K562 (cell line): Measurements from ENCODE around the gene DAGLB. TPM values are rescaled to one million over a fixed set of nuclear protein-coding genes. Genes with fewer than 3 reads are reported as not detected.

Source experiments
- CBX3 ChIP-seq, 2 experiments: IDR thresholded peaks; 1 replicate in 1 of 2; 2 replicates in 1 of 2; pipeline ENCODE4 v1.6.1; 2012; ENCODE audit warnings: inconsistent platforms in 2 of 2, low read length in 2 of 2, borderline replicate concordance in 1 of 2, control low read depth in 1 of 2
- ELF1 ChIP-seq: fragments of 200-800 bp; sonication (Bioruptor generic); IDR thresholded peaks from 2 replicates; pipeline ENCODE4 v1.6.1; 2016; ENCODE audit warnings: missing genetic modification characterization, missing compliant biosample characterization
- GATAD2B ChIP-seq: fragments of 450-650 bp; IDR thresholded peaks from 2 replicates; pipeline ENCODE4 v1.6.1; 2017; ENCODE audit warnings: mild to moderate bottlenecking, borderline replicate concordance
- L3MBTL2 ChIP-seq: fragments of 450-650 bp; IDR thresholded peaks from 2 replicates; pipeline ENCODE4 v1.6.1; 2016; ENCODE audit warnings: mild to moderate bottlenecking, moderate library complexity
- NCOA1 ChIP-seq: fragments of 450-650 bp; IDR thresholded peaks from 2 replicates; pipeline ENCODE4 v1.6.1; 2016; ENCODE audit warnings: low read depth
- NELFE ChIP-seq: IDR thresholded peaks from 2 replicates; pipeline ENCODE4 v1.6.1; 2011; ENCODE audit warnings: mild to moderate bottlenecking; ENCODE audit not compliant: insufficient read depth, insufficient read length
- NFXL1 ChIP-seq: fragments of 450-650 bp; formaldehyde crosslinking; IDR thresholded peaks from 2 replicates; pipeline ENCODE4 v1.4.0; 2021; ENCODE audit warnings: mild to moderate bottlenecking
- PCBP1 ChIP-seq: fragments of 200-400 bp; formaldehyde crosslinking; IDR thresholded peaks from 2 replicates; pipeline ENCODE4 v1.6.1; 2018; ENCODE audit warnings: mild to moderate bottlenecking, low read depth, low read length; ENCODE audit not compliant: poor library complexity, severe bottlenecking
- U2AF2 ChIP-seq: fragments of 200-400 bp; formaldehyde crosslinking; optimal IDR thresholded peaks from 2 replicates; pipeline ENCODE3; 2017; ENCODE audit warnings: low read depth, mild to moderate bottlenecking, low read length
- ZNF24 ChIP-seq: fragments of 450-650 bp; IDR thresholded peaks from 2 replicates; pipeline ENCODE4 v1.6.1; 2016
- ZNF551 ChIP-seq: fragments of 250-450 bp; sonication (Bioruptor Pico); IDR thresholded peaks from 2 replicates; pipeline ENCODE4 v1.5.0; 2021; ENCODE audit warnings: mild to moderate bottlenecking, moderate library complexity
- polyA plus RNA-seq, 8 experiments: library from polyadenylated mRNA; depleted of rRNA in 4 of 8; stranded (reverse) in 5 of 8; unstranded in 3 of 8; fragments of >200 nt; fragmentation: Nextera tagmentation in 2 of 8; fragmentation: Illumina TruSeq in 1 of 8; extraction: Ambion mirVana in 2 of 8; extraction: Trizol in 1 of 8; gene quantifications; 2 replicates each; pipeline versions ENCODE4 v1.2.1 to v1.2.3, GENCODE V29; 2011 to 2014; ENCODE audit warnings: inconsistent platforms in 1 of 8, missing spikeins in 1 of 8
- total RNA-seq, 7 experiments: library from RNA; depleted of rRNA in 6 of 7; stranded (reverse); fragments of >200 nt in 6 of 7; fragmentation: Illumina TruSeq in 2 of 7; extraction: Trizol in 2 of 7; gene quantifications; 2 replicates each; pipeline versions ENCODE4 v1.2.1 to v1.2.3, GENCODE V29; 2011 to 2021; ENCODE audit warnings: low replicate concordance in 1 of 7
- TF ChIP-seq, protein P1 (sequence below): fragments of 200-600 bp; sonication (generic); IDR thresholded peaks from one replicate; pipeline ENCODE4 v1.6.1; 2012; ENCODE audit warnings: mild to moderate bottlenecking, low read depth, low read length, inconsistent platforms
- TF ChIP-seq, protein P2 (sequence below), 2 experiments: fragments of 250-450 bp in 1 of 2; fragments of 450-650 bp in 1 of 2; sonication (Bioruptor Pico) in 1 of 2; IDR thresholded peaks; 2 replicates each; pipeline versions ENCODE4 v1.6.1 to v1.8.0; 2016 to 2021; ENCODE audit warnings: mild to moderate bottlenecking in 2 of 2, moderate library complexity in 2 of 2, missing compliant biosample characterization in 1 of 2, missing genetic modification characterization in 1 of 2
- TF ChIP-seq, protein P3 (sequence below): sonication (generic); formaldehyde crosslinking; IDR thresholded peaks from 2 replicates; pipeline ENCODE4 v1.5.0; 2020; ENCODE audit warnings: missing genetic modification reagents
- TF ChIP-seq, protein P4 (sequence below): fragments of 450-650 bp; formaldehyde crosslinking; IDR thresholded peaks from 2 replicates; pipeline ENCODE4 v1.4.0; 2020; ENCODE audit warnings: mild to moderate bottlenecking

Gene DAGLB
- total and polyA plus RNA-seq, 9 of the 15 experiments (the other 6 are each of a cell fraction or from before 2014, with no cell fraction given), result 0.92 to 16.4 (median 9.3) TPM

DNA sequence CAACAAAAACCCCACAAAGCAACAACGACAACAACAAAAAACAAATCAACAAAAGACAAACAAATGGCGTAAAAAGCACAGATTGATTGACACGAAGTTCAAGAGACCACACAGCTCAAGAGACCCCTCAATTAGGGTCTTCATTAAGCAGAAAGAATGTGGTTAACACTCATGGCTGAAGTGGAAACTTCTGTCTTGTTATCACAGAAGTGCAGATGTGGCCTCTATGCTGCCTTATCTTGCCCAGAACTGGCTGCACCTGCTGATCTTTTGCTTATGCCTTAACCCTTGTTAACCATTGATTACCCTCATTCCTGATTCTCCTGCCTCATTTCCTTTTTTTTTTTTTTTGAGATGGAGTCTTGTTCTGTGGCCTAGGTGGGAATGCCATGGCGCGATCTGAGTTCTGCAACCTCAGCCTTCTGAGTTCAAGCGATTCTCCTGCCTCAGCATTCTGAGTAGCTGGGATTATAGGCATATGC lies 3.5 kb upstream of the DAGLB start (continued):
- TF ChIP-seq, protein P1, sequence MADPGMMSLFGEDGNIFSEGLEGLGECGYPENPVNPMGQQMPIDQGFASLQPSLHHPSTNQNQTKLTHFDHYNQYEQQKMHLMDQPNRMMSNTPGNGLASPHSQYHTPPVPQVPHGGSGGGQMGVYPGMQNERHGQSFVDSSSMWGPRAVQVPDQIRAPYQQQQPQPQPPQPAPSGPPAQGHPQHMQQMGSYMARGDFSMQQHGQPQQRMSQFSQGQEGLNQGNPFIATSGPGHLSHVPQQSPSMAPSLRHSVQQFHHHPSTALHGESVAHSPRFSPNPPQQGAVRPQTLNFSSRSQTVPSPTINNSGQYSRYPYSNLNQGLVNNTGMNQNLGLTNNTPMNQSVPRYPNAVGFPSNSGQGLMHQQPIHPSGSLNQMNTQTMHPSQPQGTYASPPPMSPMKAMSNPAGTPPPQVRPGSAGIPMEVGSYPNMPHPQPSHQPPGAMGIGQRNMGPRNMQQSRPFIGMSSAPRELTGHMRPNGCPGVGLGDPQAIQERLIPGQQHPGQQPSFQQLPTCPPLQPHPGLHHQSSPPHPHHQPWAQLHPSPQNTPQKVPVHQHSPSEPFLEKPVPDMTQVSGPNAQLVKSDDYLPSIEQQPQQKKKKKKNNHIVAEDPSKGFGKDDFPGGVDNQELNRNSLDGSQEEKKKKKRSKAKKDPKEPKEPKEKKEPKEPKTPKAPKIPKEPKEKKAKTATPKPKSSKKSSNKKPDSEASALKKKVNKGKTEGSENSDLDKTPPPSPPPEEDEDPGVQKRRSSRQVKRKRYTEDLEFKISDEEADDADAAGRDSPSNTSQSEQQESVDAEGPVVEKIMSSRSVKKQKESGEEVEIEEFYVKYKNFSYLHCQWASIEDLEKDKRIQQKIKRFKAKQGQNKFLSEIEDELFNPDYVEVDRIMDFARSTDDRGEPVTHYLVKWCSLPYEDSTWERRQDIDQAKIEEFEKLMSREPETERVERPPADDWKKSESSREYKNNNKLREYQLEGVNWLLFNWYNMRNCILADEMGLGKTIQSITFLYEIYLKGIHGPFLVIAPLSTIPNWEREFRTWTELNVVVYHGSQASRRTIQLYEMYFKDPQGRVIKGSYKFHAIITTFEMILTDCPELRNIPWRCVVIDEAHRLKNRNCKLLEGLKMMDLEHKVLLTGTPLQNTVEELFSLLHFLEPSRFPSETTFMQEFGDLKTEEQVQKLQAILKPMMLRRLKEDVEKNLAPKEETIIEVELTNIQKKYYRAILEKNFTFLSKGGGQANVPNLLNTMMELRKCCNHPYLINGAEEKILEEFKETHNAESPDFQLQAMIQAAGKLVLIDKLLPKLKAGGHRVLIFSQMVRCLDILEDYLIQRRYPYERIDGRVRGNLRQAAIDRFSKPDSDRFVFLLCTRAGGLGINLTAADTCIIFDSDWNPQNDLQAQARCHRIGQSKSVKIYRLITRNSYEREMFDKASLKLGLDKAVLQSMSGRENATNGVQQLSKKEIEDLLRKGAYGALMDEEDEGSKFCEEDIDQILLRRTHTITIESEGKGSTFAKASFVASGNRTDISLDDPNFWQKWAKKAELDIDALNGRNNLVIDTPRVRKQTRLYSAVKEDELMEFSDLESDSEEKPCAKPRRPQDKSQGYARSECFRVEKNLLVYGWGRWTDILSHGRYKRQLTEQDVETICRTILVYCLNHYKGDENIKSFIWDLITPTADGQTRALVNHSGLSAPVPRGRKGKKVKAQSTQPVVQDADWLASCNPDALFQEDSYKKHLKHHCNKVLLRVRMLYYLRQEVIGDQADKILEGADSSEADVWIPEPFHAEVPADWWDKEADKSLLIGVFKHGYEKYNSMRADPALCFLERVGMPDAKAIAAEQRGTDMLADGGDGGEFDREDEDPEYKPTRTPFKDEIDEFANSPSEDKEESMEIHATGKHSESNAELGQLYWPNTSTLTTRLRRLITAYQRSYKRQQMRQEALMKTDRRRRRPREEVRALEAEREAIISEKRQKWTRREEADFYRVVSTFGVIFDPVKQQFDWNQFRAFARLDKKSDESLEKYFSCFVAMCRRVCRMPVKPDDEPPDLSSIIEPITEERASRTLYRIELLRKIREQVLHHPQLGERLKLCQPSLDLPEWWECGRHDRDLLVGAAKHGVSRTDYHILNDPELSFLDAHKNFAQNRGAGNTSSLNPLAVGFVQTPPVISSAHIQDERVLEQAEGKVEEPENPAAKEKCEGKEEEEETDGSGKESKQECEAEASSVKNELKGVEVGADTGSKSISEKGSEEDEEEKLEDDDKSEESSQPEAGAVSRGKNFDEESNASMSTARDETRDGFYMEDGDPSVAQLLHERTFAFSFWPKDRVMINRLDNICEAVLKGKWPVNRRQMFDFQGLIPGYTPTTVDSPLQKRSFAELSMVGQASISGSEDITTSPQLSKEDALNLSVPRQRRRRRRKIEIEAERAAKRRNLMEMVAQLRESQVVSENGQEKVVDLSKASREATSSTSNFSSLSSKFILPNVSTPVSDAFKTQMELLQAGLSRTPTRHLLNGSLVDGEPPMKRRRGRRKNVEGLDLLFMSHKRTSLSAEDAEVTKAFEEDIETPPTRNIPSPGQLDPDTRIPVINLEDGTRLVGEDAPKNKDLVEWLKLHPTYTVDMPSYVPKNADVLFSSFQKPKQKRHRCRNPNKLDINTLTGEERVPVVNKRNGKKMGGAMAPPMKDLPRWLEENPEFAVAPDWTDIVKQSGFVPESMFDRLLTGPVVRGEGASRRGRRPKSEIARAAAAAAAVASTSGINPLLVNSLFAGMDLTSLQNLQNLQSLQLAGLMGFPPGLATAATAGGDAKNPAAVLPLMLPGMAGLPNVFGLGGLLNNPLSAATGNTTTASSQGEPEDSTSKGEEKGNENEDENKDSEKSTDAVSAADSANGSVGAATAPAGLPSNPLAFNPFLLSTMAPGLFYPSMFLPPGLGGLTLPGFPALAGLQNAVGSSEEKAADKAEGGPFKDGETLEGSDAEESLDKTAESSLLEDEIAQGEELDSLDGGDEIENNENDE, result no peak
- no peak for TF ChIP-seq ZNF551
- TF ChIP-seq L3MBTL2, result peak; percentile 57; the same call in 1 of the 2 replicates
- TF ChIP-seq NFXL1 (CRISPR knock-in tag), result no peak
- TF ChIP-seq GATAD2B, result peak; percentile 86
- no peak for TF ChIP-seq PCBP1
- TF ChIP-seq CBX3 (IDR thresholded peaks at IDR 0.05; ENCODE audit: borderline replicate concordance in 1 of 2, low read length in 2 of 2), result peak in 1 of 2 experiments; percentile 54; a peak in 1 of 3 replicates
- no peak for TF ChIP-seq ZNF24
- TF ChIP-seq ELF1 (tag), result no peak; the same call in 1 of the 2 replicates
- TF ChIP-seq, protein P2, sequence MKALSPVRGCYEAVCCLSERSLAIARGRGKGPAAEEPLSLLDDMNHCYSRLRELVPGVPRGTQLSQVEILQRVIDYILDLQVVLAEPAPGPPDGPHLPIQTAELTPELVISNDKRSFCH (CRISPR knock-in tag; IDR thresholded peaks at IDR 0.05), result no peak
- TF ChIP-seq, protein P2 (tag; IDR thresholded peaks at IDR 0.05), result peak; percentile 92
- TF ChIP-seq NCOA1, result peak; percentile 80
- no peak for TF ChIP-seq U2AF2
- TF ChIP-seq, protein P3, sequence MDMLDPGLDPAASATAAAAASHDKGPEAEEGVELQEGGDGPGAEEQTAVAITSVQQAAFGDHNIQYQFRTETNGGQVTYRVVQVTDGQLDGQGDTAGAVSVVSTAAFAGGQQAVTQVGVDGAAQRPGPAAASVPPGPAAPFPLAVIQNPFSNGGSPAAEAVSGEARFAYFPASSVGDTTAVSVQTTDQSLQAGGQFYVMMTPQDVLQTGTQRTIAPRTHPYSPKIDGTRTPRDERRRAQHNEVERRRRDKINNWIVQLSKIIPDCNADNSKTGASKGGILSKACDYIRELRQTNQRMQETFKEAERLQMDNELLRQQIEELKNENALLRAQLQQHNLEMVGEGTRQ (CRISPR knock-in tag), result no peak
- TF ChIP-seq NELFE, result no peak
- TF ChIP-seq, protein P4, sequence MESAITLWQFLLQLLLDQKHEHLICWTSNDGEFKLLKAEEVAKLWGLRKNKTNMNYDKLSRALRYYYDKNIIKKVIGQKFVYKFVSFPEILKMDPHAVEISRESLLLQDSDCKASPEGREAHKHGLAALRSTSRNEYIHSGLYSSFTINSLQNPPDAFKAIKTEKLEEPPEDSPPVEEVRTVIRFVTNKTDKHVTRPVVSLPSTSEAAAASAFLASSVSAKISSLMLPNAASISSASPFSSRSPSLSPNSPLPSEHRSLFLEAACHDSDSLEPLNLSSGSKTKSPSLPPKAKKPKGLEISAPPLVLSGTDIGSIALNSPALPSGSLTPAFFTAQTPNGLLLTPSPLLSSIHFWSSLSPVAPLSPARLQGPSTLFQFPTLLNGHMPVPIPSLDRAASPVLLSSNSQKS (CRISPR knock-in tag), result no peak
